HEK293 (cell line): ENCODE data around the gene PDZD4.

Experiments used
- ATF2 ChIP-seq: fragments of 450-650 bp; formaldehyde crosslinking; IDR thresholded peaks from 2 replicates; pipeline ENCODE4 v1.5.1; 2016; ENCODE audit warnings: missing biosample characterization, missing genetic modification characterization, low read depth
- BCL6B ChIP-seq: fragments of 450-650 bp; formaldehyde crosslinking; IDR thresholded peaks from 2 replicates; pipeline ENCODE4 v1.5.1; 2017; ENCODE audit warnings: missing biosample characterization, missing genetic modification characterization
- ELK4 ChIP-seq: IDR thresholded peaks from 2 replicates; pipeline ENCODE4 v1.6.1; 2011; ENCODE audit warnings: mild to moderate bottlenecking, low read depth, low read length, borderline replicate concordance
- HOXD13 ChIP-seq: sonication (generic); formaldehyde crosslinking; IDR thresholded peaks from 2 replicates; pipeline ENCODE4 v1.8.0; 2022; ENCODE audit warnings: missing genetic modification reagents, borderline replicate concordance
- SCRT2 ChIP-seq: fragments of 450-650 bp; formaldehyde crosslinking; IDR thresholded peaks from 2 replicates; pipeline ENCODE4 v1.5.1; 2016; ENCODE audit warnings: missing biosample characterization, missing genetic modification characterization
- ZBTB48 ChIP-seq: fragments of 450-650 bp; formaldehyde crosslinking; IDR thresholded peaks from 2 replicates; pipeline ENCODE4 v1.5.1; 2016; ENCODE audit warnings: missing biosample characterization, missing genetic modification characterization
- ZEB2 ChIP-seq: fragments of 450-650 bp; formaldehyde crosslinking; IDR thresholded peaks from 2 replicates; pipeline ENCODE4 v1.5.1; 2016; ENCODE audit warnings: missing biosample characterization, missing genetic modification characterization
- ZFHX2 ChIP-seq: fragments of 450-650 bp; formaldehyde crosslinking; conservative IDR thresholded peaks from 2 replicates; pipeline ENCODE4 v1.5.1; 2016; ENCODE audit warnings: missing biosample characterization, missing genetic modification characterization
- ZFP3 ChIP-seq: fragments of 450-650 bp; formaldehyde crosslinking; IDR thresholded peaks from 2 replicates; pipeline ENCODE4 v1.5.1; 2016; ENCODE audit warnings: low read depth, missing biosample characterization, missing genetic modification characterization
- ZFP41 ChIP-seq: fragments of 450-650 bp; formaldehyde crosslinking; IDR thresholded peaks from 2 replicates; pipeline ENCODE4 v1.5.1; 2016; ENCODE audit warnings: missing biosample characterization, missing genetic modification characterization, borderline replicate concordance
- ZNF211 ChIP-seq: fragments of 450-650 bp; formaldehyde crosslinking; IDR thresholded peaks from 2 replicates; pipeline ENCODE4 v1.5.1; 2016; ENCODE audit warnings: low read depth, missing biosample characterization, missing genetic modification characterization
- ZNF26 ChIP-seq: fragments of 450-650 bp; formaldehyde crosslinking; IDR thresholded peaks from 2 replicates; pipeline ENCODE4 v1.5.1; 2016; ENCODE audit warnings: missing biosample characterization, missing genetic modification characterization
- ZNF324 ChIP-seq: fragments of 450-650 bp; formaldehyde crosslinking; IDR thresholded peaks from 2 replicates; pipeline ENCODE4 v1.5.1; 2016; ENCODE audit warnings: missing biosample characterization, missing genetic modification characterization
- ZNF416 ChIP-seq: fragments of 450-650 bp; formaldehyde crosslinking; IDR thresholded peaks from 2 replicates; pipeline ENCODE4 v1.5.1; 2016; ENCODE audit warnings: missing biosample characterization, missing genetic modification characterization
- ZNF473 ChIP-seq: fragments of 450-650 bp; formaldehyde crosslinking; IDR thresholded peaks from 2 replicates; pipeline ENCODE4 v1.5.1; 2017; ENCODE audit warnings: missing biosample characterization, missing genetic modification characterization
- ZNF654 ChIP-seq: fragments of 450-650 bp; formaldehyde crosslinking; IDR thresholded peaks from 2 replicates; pipeline ENCODE4 v1.5.1; 2016; ENCODE audit warnings: low read depth, missing biosample characterization, missing genetic modification characterization
- ZNF677 ChIP-seq: fragments of 450-650 bp; IDR thresholded peaks from 2 replicates; pipeline ENCODE4 v1.5.0; 2018; ENCODE audit warnings: missing biosample characterization, mild to moderate bottlenecking, missing genetic modification characterization, moderate library complexity
- ZNF701 ChIP-seq: fragments of 450-650 bp; formaldehyde crosslinking; IDR thresholded peaks from 2 replicates; pipeline ENCODE4 v1.5.1; 2016; ENCODE audit warnings: missing biosample characterization, missing genetic modification characterization
- TF ChIP-seq, protein P1 (sequence below): fragments of 450-650 bp; formaldehyde crosslinking; IDR thresholded peaks from 2 replicates; pipeline ENCODE4 v1.5.1; 2017; ENCODE audit warnings: missing biosample characterization, missing genetic modification characterization
- TF ChIP-seq, protein P2 (sequence below): fragments of 450-650 bp; formaldehyde crosslinking; IDR thresholded peaks from 2 replicates; pipeline ENCODE4 v1.5.1; 2016; ENCODE audit warnings: missing biosample characterization, missing genetic modification characterization
- TF ChIP-seq, protein P3 (sequence below): fragments of 450-650 bp; IDR thresholded peaks from 2 replicates; pipeline ENCODE4 v1.5.1; 2018; ENCODE audit warnings: missing biosample characterization, mild to moderate bottlenecking, missing genetic modification characterization
- TF ChIP-seq, protein P4 (sequence below): fragments of 450-650 bp; formaldehyde crosslinking; IDR thresholded peaks from 2 replicates; pipeline ENCODE4 v1.5.1; 2016; ENCODE audit warnings: missing biosample characterization, missing genetic modification characterization
- TF ChIP-seq, protein P5 (sequence below): fragments of 450-650 bp; formaldehyde crosslinking; IDR thresholded peaks from 2 replicates; pipeline ENCODE4 v1.5.1; 2016; ENCODE audit warnings: missing biosample characterization, missing genetic modification characterization

PDZD4 gene

DNA sequence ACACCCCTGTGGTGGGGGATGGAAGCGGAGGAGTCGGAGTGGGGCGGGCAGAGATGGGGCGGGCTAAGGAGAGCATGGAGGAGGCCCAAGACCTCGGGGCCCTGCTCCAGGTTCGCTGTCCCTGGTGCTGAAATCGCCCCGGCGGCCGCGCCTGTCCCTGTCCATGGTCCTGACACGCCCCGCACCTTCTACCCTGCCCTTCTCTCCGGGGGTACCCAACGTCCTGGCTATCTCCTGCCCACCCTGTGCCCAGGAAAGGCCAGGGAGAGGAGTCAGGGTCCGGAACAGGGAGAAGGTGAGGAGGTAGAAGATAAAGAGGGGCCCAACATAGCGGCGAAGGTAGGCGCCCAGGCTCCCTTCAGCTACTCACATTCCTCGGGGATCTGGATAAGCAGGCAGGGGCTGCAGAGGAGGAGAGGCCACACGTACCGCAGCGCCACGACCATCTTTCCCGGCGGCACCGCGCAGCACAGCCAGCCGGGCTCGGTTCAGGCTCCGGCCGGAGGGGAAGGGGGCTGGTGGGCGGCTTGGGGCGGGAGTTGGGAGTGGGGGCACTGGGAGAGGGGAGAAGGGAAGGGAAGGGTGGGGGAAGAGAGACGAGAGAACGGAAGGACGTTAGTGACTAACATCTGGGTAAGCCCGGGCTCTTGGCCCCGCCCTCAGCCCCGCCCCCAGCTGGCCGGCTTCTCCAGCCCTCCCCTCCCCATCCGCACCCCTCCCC is 45.2 kb upstream of the PDZD4 start (continued):
- TF ChIP-seq, protein P1, sequence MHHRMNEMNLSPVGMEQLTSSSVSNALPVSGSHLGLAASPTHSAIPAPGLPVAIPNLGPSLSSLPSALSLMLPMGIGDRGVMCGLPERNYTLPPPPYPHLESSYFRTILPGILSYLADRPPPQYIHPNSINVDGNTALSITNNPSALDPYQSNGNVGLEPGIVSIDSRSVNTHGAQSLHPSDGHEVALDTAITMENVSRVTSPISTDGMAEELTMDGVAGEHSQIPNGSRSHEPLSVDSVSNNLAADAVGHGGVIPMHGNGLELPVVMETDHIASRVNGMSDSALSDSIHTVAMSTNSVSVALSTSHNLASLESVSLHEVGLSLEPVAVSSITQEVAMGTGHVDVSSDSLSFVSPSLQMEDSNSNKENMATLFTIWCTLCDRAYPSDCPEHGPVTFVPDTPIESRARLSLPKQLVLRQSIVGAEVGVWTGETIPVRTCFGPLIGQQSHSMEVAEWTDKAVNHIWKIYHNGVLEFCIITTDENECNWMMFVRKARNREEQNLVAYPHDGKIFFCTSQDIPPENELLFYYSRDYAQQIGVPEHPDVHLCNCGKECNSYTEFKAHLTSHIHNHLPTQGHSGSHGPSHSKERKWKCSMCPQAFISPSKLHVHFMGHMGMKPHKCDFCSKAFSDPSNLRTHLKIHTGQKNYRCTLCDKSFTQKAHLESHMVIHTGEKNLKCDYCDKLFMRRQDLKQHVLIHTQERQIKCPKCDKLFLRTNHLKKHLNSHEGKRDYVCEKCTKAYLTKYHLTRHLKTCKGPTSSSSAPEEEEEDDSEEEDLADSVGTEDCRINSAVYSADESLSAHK, result no peak
- TF ChIP-seq, protein P2, sequence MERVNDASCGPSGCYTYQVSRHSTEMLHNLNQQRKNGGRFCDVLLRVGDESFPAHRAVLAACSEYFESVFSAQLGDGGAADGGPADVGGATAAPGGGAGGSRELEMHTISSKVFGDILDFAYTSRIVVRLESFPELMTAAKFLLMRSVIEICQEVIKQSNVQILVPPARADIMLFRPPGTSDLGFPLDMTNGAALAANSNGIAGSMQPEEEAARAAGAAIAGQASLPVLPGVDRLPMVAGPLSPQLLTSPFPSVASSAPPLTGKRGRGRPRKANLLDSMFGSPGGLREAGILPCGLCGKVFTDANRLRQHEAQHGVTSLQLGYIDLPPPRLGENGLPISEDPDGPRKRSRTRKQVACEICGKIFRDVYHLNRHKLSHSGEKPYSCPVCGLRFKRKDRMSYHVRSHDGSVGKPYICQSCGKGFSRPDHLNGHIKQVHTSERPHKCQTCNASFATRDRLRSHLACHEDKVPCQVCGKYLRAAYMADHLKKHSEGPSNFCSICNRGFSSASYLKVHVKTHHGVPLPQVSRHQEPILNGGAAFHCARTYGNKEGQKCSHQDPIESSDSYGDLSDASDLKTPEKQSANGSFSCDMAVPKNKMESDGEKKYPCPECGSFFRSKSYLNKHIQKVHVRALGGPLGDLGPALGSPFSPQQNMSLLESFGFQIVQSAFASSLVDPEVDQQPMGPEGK (tag by site-specific recombination), result no peak
- TF ChIP-seq ELK4, result no peak
- TF ChIP-seq, protein P3, sequence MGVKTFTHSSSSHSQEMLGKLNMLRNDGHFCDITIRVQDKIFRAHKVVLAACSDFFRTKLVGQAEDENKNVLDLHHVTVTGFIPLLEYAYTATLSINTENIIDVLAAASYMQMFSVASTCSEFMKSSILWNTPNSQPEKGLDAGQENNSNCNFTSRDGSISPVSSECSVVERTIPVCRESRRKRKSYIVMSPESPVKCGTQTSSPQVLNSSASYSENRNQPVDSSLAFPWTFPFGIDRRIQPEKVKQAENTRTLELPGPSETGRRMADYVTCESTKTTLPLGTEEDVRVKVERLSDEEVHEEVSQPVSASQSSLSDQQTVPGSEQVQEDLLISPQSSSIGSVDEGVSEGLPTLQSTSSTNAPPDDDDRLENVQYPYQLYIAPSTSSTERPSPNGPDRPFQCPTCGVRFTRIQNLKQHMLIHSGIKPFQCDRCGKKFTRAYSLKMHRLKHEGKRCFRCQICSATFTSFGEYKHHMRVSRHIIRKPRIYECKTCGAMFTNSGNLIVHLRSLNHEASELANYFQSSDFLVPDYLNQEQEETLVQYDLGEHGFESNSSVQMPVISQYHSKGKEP, result no peak
- TF ChIP-seq ZNF26, result no peak
- no peak for TF ChIP-seq ZNF677 (tag by site-specific recombination)
- no peak for TF ChIP-seq ZFP41 (tag by site-specific recombination)
- TF ChIP-seq SCRT2 (tag by site-specific recombination), result no peak
- TF ChIP-seq, protein P4, sequence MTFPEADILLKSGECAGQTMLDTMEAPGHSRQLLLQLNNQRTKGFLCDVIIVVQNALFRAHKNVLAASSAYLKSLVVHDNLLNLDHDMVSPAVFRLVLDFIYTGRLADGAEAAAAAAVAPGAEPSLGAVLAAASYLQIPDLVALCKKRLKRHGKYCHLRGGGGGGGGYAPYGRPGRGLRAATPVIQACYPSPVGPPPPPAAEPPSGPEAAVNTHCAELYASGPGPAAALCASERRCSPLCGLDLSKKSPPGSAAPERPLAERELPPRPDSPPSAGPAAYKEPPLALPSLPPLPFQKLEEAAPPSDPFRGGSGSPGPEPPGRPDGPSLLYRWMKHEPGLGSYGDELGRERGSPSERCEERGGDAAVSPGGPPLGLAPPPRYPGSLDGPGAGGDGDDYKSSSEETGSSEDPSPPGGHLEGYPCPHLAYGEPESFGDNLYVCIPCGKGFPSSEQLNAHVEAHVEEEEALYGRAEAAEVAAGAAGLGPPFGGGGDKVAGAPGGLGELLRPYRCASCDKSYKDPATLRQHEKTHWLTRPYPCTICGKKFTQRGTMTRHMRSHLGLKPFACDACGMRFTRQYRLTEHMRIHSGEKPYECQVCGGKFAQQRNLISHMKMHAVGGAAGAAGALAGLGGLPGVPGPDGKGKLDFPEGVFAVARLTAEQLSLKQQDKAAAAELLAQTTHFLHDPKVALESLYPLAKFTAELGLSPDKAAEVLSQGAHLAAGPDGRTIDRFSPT (tag by site-specific recombination), result 0 out of 2 replicates have a peak, but pooled peaks have one; percentile 7
- no peak for TF ChIP-seq ZNF416 (tag by site-specific recombination)
- no peak for TF ChIP-seq ZFP3 (tag by site-specific recombination)
- TF ChIP-seq ZBTB48, result 0 out of 2 replicates have a peak, but pooled peaks have one; percentile 18
- TF ChIP-seq, protein P5, sequence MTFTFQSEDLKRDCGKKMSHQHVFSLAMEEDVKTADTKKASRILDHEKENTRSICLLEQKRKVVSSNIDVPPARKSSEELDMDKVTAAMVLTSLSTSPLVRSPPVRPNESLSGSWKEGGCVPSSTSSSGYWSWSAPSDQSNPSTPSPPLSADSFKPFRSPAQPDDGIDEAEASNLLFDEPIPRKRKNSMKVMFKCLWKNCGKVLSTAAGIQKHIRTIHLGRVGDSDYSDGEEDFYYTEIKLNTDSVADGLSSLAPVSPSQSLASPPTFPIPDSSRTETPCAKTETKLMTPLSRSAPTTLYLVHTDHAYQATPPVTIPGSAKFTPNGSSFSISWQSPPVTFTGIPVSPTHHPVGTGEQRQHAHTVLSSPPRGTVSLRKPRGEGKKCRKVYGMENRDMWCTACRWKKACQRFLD, result no peak
- peak; percentile 64; the same call in 1 of the 2 replicates for TF ChIP-seq ZNF324 (tag by site-specific recombination)
- TF ChIP-seq BCL6B (tag by site-specific recombination), result no peak
- TF ChIP-seq ATF2 (tag by site-specific recombination), result no peak
- no peak for TF ChIP-seq ZNF211 (tag by site-specific recombination)
- TF ChIP-seq ZEB2, result peak; percentile 52; the same call in 1 of the 2 replicates
- TF ChIP-seq ZFHX2, result no peak
- TF ChIP-seq ZNF701 (tag by site-specific recombination), result no peak
- TF ChIP-seq HOXD13 (CRISPR knock-in tag), result peak; percentile 99
- no peak for TF ChIP-seq ZNF473 (tag by site-specific recombination)
- TF ChIP-seq ZNF654 (tag by site-specific recombination), result no peak
